DOHH2 (cell line): ENCODE data around the gene ANAPC2.

Source experiments
- CTCF ChIP-seq: fragments of 200-600 bp; sonication (generic); IDR thresholded peaks from one replicate; pipeline ENCODE4 v1.5.1; 2014; ENCODE audit warnings: antibody characterized with exemption, mild to moderate bottlenecking, low read depth, low read length; ENCODE audit not compliant: poor library complexity, severe bottlenecking
- EZH2phosphoT487 ChIP-seq: fragments of 200-600 bp; sonication (generic); IDR thresholded peaks from 2 replicates; pipeline ENCODE4 v1.6.1; 2017; ENCODE audit warnings: borderline replicate concordance, mild to moderate bottlenecking, antibody characterized with exemption, low read length, moderate library complexity, mixed read lengths

- TF ChIP-seq CTCF (no peak), EZH2phosphoT487 (no peak)
Observed at GRCh38 chr9:137202966-137203365, 14.6 kb upstream of the ANAPC2 start.
